HCT116 (cell line): Measurements from ENCODE around the gene STIM1.

Experiments
- CEBPB ChIP-seq: IDR thresholded peaks from 2 replicates; pipeline ENCODE4 v1.6.1; 2012; ENCODE audit warnings: low read depth
- EGR1 ChIP-seq: IDR thresholded peaks from 2 replicates; pipeline ENCODE4 v1.6.1; 2012; ENCODE audit warnings: low read depth
- EZH2phosphoT487 ChIP-seq: fragments of 200-600 bp; IDR thresholded peaks from 2 replicates; pipeline ENCODE4 v1.6.1; 2018; ENCODE audit warnings: antibody characterized with exemption, borderline replicate concordance
- JUND ChIP-seq: IDR thresholded peaks from 2 replicates; pipeline ENCODE4 v1.6.1; 2012
- POLR2A ChIP-seq: IDR thresholded peaks from 2 replicates; pipeline ENCODE4 v1.7.0; 2011; ENCODE audit warnings: borderline replicate concordance; ENCODE audit not compliant: insufficient read depth, insufficient read length; ENCODE audit errors: extremely low read depth
- SIN3A ChIP-seq: IDR thresholded peaks from 2 replicates; pipeline ENCODE4 v1.6.1; 2012; ENCODE audit warnings: low read depth
- SP1 ChIP-seq: IDR thresholded peaks from 2 replicates; pipeline ENCODE4 v1.6.1; 2012; ENCODE audit warnings: low read depth
- TF ChIP-seq, protein P1 (sequence below), 3 experiments: fragments of 200-600 bp in 1 of 3; sonication (generic) in 1 of 3; IDR thresholded peaks in 2 of 3; conservative IDR thresholded peaks in 1 of 3; 2 replicates each; pipeline ENCODE4 v1.5.1; 2012 to 2017; ENCODE audit warnings: low read depth in 2 of 3, low read length in 2 of 3, antibody characterized with exemption in 1 of 3, borderline replicate concordance in 1 of 3, control low read depth in 1 of 3, mild to moderate bottlenecking in 1 of 3, mixed read lengths in 1 of 3, mixed run types in 1 of 3, moderate library complexity in 1 of 3; ENCODE audit not compliant: insufficient read depth in 1 of 3
- TF ChIP-seq, protein P2 (sequence below): IDR thresholded peaks from 2 replicates; pipeline ENCODE4 v1.6.1; 2012

DNA sequence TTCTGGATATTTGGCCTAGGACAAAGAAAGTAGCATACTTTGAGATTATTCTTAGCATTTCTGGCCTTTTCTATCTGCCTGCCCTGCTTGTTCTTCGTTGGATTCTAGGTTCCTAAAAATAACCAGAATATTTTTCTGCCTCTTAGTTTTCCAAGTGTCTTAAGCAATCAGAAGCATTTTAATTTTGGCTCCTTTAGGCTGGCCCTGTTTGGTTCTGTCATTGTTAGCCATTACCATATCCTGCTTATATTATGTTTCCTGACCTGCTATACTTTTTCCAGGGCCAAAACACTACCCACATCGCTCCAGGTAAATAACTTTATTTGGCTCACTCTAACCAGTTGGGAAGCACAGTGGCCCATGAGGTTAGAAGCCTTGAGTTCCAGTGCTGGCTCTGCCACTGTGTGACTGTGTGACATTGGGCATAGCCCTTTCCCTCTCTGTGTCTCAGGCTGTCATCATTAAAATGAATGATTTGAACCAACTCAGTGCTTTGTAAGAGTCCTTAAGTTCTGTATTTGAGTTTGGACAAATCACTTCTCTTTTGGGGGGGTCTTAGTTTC lies 91.1 kb downstream of the STIM1 start:
- TF ChIP-seq SIN3A (no peak), POLR2A (no peak), EZH2phosphoT487 (no peak), EGR1 (no peak), CEBPB (no peak), JUND (no peak), SP1 (no peak)
- TF ChIP-seq, protein P1, sequence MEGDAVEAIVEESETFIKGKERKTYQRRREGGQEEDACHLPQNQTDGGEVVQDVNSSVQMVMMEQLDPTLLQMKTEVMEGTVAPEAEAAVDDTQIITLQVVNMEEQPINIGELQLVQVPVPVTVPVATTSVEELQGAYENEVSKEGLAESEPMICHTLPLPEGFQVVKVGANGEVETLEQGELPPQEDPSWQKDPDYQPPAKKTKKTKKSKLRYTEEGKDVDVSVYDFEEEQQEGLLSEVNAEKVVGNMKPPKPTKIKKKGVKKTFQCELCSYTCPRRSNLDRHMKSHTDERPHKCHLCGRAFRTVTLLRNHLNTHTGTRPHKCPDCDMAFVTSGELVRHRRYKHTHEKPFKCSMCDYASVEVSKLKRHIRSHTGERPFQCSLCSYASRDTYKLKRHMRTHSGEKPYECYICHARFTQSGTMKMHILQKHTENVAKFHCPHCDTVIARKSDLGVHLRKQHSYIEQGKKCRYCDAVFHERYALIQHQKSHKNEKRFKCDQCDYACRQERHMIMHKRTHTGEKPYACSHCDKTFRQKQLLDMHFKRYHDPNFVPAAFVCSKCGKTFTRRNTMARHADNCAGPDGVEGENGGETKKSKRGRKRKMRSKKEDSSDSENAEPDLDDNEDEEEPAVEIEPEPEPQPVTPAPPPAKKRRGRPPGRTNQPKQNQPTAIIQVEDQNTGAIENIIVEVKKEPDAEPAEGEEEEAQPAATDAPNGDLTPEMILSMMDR (IDR thresholded peaks at IDR 0.05 in 2 of 3, conservative IDR thresholded peaks at IDR 0.05 in 1 of 3; ENCODE audit: borderline replicate concordance in 1 of 3, insufficient read depth in 1 of 3, low read depth in 2 of 3, low read length in 2 of 3): no peak
- TF ChIP-seq, protein P2, sequence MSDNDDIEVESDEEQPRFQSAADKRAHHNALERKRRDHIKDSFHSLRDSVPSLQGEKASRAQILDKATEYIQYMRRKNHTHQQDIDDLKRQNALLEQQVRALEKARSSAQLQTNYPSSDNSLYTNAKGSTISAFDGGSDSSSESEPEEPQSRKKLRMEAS: no peak
